SK-N-MC (cell line): Measurements from ENCODE around the gene DAP3.
"Not testable (repeated sequence)": the region's sequence is repeated elsewhere in the genome, so short reads cannot be mapped to it uniquely, and the experiment has no call there.

Experiments
- DNase-seq: peaks from one replicate; pipeline ENCODE4 v3.0.0-alpha.2; 2011; ENCODE audit warnings: low read depth, low spot score
- H3K27ac ChIP-seq: fragments of 200-600 bp; sonication (generic); 2 replicates; pipeline ENCODE4 v1.5.1; 2016; ENCODE audit warnings: mixed run types
- H3K36me3 ChIP-seq: fragments of 200-600 bp; sonication (generic); 2 replicates; pipeline ENCODE4 v1.6.1; 2017; ENCODE audit warnings: antibody characterized with exemption, low read length, mixed read lengths; ENCODE audit not compliant: insufficient read depth
- H3K4me3 ChIP-seq: fragments of 200-600 bp; sonication (generic); 2 replicates; pipeline ENCODE4 v1.5.1; 2016
- H3K9ac ChIP-seq: fragments of 200-600 bp; sonication (generic); 2 replicates; pipeline ENCODE4 v1.8.0; 2017; ENCODE audit warnings: mixed run types, mixed read lengths; ENCODE audit not compliant: insufficient read length
- H3K9me3 ChIP-seq: fragments of 200-600 bp; sonication (generic); 2 replicates; pipeline ENCODE4 v1.6.1; 2017; ENCODE audit warnings: low read depth, mild to moderate bottlenecking, antibody characterized with exemption, low read length, moderate library complexity, mixed read lengths
- EZH2 ChIP-seq: fragments of 200-600 bp; sonication (generic); IDR thresholded peaks from one replicate; pipeline ENCODE4 v1.6.1; 2017; ENCODE audit warnings: antibody characterized with exemption
- FOXP2 ChIP-seq: optimal IDR thresholded peaks from 2 replicates; pipeline ENCODE3; 2011; ENCODE audit warnings: mild to moderate bottlenecking, moderate library complexity; ENCODE audit not compliant: insufficient read depth; ENCODE audit errors: extremely low read length, control extremely low read depth
- POLR2AphosphoS5 ChIP-seq: IDR thresholded peaks from 2 replicates; pipeline ENCODE4 v1.6.1; 2012; ENCODE audit warnings: mild to moderate bottlenecking, low read depth, low read length, borderline replicate concordance

DAP3 gene

DNA sequence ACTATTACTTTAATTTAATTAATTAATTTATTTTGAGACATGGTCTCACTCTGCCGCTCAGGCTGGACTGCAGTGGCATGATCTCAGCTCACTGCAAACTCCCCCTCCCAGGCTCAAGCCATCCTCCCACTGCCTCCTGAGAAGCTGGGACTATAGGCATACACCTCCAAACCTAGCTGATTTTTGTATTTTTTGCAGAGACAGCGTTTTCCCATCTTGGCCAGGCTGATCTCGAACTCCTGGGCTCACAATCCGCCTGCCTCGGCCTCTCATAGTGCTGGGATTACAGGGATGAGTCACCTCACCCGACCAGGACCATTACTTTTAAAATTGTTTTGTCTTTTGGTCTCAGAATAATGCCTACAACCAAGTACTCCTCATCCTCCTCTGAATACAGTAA lies 15.9 kb upstream of the DAP3 start:
- Histone ChIP-seq H3K27ac (no peak overlapping the region), H3K4me3 (no peak overlapping the region), H3K9me3 (no peaks in the 10 kb centered on the region), H3K36me3 (peaks cover 86% of the 10 kb centered on the region), H3K9ac (no peak overlapping the region)
- TF ChIP-seq POLR2AphosphoS5, result no peak
- TF ChIP-seq FOXP2, result no peak
- no peak for TF ChIP-seq EZH2
- DNase-seq, result no peak

DNA sequence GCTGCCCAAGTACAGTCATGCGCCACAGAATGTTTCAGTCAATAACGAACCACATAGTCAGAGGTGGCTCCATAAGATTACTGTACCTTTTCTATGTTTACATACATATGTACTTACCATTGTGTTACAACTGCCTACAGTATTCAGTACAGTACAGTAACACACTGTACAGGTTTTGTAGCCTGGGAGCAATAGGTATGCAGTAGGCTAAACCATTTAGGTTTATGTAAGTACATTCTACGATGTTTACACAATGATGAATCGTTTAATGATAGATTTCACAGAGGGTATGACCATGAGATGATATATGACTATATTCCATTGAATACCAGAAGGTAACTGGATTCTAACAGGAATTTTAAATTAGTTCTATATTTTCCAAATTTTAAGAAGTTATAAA lies 10.9 kb upstream of the DAP3 start:
- no peaks in the 10 kb centered on the region for H3K9me3 ChIP-seq
- no peak overlapping the region for H3K27ac ChIP-seq
- TF ChIP-seq FOXP2 (no peak), EZH2 (no peak), POLR2AphosphoS5 (no peak)
- H3K36me3 ChIP-seq, result peaks cover 68% of the 10 kb centered on the region
- DNase-seq, result no peak
- H3K4me3 ChIP-seq, result no peak overlapping the region
- H3K9ac ChIP-seq, result no peak overlapping the region

DNA sequence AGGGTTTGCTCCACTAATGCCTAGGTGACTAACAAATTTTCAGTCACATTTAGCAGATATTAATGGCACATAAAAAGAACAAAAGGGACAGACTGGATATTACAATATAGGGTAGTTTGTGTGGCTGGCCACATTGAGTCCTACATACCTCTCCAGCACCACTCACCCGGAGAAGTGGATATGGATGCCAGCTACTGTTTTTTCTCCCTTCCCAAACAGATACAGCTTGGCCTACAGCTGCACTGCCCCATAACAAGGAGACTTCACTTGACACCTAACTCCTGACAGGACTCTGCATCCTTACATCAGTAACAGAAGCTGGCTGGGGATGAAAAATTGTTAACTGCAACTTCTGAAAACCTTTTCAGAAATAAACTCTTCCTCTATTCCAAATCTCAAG lies 9.9 kb upstream of the DAP3 start:
- not testable (repeated sequence) for H3K4me3 ChIP-seq, H3K9me3 ChIP-seq, H3K27ac ChIP-seq, H3K9ac ChIP-seq, DNase-seq
- H3K36me3 ChIP-seq, result peaks cover 65% of the 10 kb centered on the region

DNA sequence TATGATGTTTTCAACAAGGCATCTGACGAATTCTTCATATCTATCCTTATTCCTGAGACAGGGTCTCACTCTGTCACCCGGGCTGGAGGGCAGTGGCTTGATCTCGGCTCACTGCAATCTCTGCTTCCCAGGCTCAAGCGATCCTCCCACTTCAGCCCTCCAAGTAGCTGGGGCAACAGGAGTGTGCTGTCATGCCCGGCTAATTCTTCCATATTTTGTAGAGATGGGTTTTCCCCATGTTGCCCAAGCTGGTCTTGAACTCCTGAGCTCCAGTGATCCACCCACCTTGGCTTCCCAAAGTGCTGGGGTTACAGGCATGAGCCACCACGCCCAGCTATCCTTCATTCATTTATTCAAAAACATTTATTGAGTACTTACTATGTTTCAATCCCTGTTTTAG lies 8.4 kb upstream of the DAP3 start:
- Histone ChIP-seq H3K4me3 (no peak overlapping the region), H3K27ac (no peak overlapping the region), H3K9ac (no peak overlapping the region), H3K36me3 (peaks cover 54% of the 10 kb centered on the region), H3K9me3 (no peaks in the 10 kb centered on the region)
- TF ChIP-seq FOXP2, result no peak
- TF ChIP-seq POLR2AphosphoS5, result no peak
- no peak for TF ChIP-seq EZH2
- no peak for DNase-seq

DNA sequence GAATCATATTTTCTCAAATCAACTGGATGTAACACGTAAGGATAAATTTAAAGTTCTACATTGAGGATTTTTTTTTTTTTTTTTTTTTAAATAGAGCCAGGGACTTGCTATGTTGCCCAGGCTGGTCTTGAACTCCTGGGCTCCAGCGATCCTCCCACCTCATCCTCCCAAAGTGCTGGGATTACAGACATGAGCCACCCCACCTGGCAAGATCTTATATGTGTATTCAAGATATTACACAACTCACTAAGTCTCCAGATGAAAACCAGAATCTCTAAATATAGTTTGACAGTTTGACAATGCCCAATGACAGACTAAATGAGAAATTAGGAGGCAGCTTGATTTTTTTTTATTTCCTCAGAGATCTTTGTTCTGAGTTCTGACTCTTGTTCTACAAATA lies 7.1 kb upstream of the DAP3 start:
- no peak overlapping the region for H3K9ac ChIP-seq
- no peaks in the 10 kb centered on the region for H3K9me3 ChIP-seq
- DNase-seq, result no peak
- TF ChIP-seq EZH2 (no peak), FOXP2 (no peak), POLR2AphosphoS5 (no peak)
- no peak overlapping the region for H3K27ac ChIP-seq
- peaks cover 41% of the 10 kb centered on the region for H3K36me3 ChIP-seq
- no peak overlapping the region for H3K4me3 ChIP-seq

DNA sequence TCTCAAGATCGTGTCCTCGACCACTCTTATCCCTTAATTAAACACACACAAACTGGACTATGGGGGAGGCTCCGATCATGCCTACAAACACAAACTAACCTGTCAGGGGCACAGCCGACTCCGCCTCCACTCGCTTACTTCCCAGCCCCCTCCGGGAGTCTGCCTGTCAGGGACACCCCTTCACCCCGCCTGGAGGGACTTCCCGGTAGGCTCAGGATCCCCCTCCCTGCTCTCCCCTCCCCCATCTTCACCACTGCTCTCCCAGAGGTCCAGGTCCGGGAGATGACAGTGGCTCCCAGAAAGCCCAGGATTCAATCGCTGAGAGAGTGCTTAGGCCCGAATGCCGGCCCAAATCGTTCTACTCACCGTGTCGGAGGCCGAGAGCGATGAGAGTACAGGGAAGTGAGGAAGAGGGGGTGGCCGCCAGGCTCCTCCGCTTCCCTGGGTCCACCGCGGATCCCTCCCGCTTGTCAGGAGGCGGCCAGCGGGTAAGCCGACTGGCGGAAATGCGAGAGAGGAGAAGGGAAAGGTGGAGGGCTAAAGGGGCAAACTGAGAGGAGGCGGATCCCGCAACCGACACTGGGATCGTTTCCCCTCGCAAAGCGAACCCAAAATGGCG lies 1.1 kb upstream of the DAP3 start:
- H3K36me3 ChIP-seq, result peaks cover 33% of the 10 kb centered on the region
- H3K9me3 ChIP-seq, DNase-seq: not testable (repeated sequence)
- H3K4me3 ChIP-seq, result peak overlapping the region; percentile 100
- peak overlapping the region; percentile 100 for H3K9ac ChIP-seq
- peak overlapping the region; percentile 99; the same call in 1 of the 2 replicates for H3K27ac ChIP-seq

DNA sequence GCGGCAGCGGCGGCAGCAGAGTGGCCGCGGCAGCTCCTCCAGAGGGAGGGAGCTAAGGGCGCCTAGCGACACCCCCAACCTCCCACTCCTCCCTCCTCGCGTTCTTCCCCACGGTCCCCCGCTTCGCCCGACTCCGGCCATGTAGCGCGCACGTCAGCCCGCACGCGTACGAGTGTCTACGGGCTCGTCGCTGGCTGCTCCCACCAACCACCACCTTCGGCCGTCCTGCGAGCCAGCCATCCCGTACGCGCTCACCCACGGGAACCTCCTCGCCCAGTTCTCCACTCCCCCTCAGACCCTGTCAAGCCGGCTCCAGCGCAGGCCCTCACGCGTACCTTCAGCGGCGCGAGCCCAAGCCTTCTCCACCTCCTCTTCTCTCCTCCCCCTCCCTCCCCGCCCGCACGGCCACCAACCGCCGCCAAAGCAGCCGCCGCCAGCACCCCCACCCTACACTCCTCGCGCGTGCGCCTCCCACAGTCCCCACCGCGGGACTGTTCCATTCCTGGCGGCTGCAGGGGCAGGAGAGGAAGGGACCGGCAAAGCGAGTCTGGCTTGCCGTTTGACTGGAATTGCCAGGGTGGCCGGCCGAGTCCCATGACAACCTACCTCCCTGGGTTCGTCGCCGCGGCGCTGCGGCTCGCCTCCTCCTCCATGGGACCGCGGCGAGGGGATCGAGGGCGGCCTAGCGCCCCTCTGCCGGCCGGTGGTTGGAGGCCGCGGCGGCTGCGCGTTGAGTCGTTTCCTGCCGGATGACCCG lies 389 bp upstream of the DAP3 start, which contains the start of gene YY1AP1:
YY1AP1 (minus strand) TSS at position 451 of the 757 bp plus-strand sequence. CDS start 8,338 bp downstream, outside the sequence.
- TF ChIP-seq FOXP2 (peak; percentile 24), POLR2AphosphoS5 (peak; percentile 35), EZH2 (no peak)
- H3K4me3 ChIP-seq, result peak within 1 kb of the TSS; percentile 100
- peaks cover 4% of the 10 kb centered on the region; the same call in 1 of the 2 replicates for H3K9me3 ChIP-seq
- peaks cover 35% of the 10 kb centered on the region for H3K36me3 ChIP-seq
- peak within 1 kb of the TSS; percentile 100 for H3K9ac ChIP-seq
- DNase-seq, result peak; percentile 28
- peak within 1 kb of the TSS; percentile 99 for H3K27ac ChIP-seq

DNA sequence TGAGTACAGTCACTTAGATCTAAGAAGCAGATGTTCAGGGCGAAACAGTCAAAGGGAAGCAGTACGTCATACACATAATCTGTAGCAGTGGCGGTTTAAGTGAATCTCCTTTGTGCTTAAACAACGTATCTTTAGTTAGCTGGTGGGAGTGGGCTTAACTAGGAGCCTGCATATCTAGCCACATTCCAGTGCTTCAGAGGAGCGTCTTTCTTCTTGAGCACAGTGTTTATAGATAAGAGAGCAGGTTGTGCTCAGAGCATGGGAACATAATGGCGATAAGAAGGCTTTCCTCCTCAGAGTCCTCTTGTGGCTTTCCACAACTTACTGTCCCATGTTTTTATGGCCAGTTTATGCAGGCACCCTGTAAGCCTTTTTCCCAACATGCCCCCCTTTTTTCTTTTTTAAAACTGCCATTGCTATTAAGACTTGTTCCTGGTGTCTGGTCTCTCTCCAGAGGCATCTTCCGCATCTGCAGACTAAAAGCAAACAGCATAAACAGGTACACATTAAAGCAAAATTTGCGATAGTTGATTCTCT lies 3.2 kb downstream of the DAP3 start:
- no peak for TF ChIP-seq EZH2
- no peak for TF ChIP-seq POLR2AphosphoS5
- TF ChIP-seq FOXP2, result no peak
- no peak overlapping the region for H3K27ac ChIP-seq
- H3K36me3 ChIP-seq, result peaks cover 54% of the 10 kb centered on the region
- no peak overlapping the region for H3K4me3 ChIP-seq
- no peak for DNase-seq
- H3K9ac ChIP-seq, result no peak overlapping the region
- H3K9me3 ChIP-seq, result peaks cover 8% of the 10 kb centered on the region

DNA sequence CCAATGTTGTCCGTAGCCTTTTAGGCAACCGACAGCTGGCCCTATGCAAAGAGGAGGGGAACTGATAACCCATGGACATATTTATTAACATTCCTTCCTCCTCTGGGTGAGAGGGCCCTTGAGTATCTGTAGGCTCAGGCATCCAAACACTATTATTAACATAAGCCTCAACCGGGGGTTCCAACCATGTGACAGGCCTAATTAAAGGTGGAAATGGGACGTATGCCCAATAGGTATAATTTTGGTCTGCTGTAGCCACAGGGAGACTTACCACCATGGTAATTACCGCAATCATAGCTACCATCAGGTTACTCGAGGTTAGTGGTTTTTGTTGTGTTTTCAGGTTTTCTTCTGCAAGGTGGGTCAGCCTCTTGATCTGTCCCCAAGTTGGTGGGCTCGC lies 5.3 kb downstream of the DAP3 start:
- Histone ChIP-seq H3K9me3 (peaks cover 8% of the 10 kb centered on the region), H3K4me3 (no peak overlapping the region), H3K27ac (no peak overlapping the region), H3K9ac (no peak overlapping the region), H3K36me3 (peaks cover 54% of the 10 kb centered on the region)
- DNase-seq, result no peak
- TF ChIP-seq POLR2AphosphoS5 (no peak), EZH2 (no peak), FOXP2 (no peak)
